Heart right ventricle (tissue), 16 donors: ENCODE measurements around the gene CSNK1D. TPM values are rescaled to one million over a fixed set of nuclear protein-coding genes. Genes with fewer than 3 reads are reported as not detected.
A peak's percentile ranks its signal among the peaks of the same experiment; 100 is the strongest.

Experiments used
- ATAC-seq, 8 donors: fragments of 200-7000 bp; cut with Tn5 transposase; one replicate each; pipeline ENCODE4 v1.9.1; 2020; ENCODE audit warnings: mild to moderate bottlenecking in 8 of 8, moderate library complexity in 8 of 8, moderate number of reproducible peaks in 1 of 8
- DNase-seq, 2 donors: peaks; one replicate each; pipeline ENCODE4 v3.0.0-alpha.2; 2020
- H3K27ac ChIP-seq, 10 donors: fragments of 200-600 bp; sonication (generic) in 2 of 10; one replicate each; pipeline versions ENCODE4 v1.5.0 to v1.8.0; 2020 to 2022; ENCODE audit warnings: mild to moderate bottlenecking in 3 of 10
- H3K27me3 ChIP-seq, 7 donors: fragments of 200-600 bp; one replicate each; pipeline ENCODE4 v1.8.0; 2021 to 2022; ENCODE audit warnings: mild to moderate bottlenecking in 2 of 7
- H3K36me3 ChIP-seq, 9 donors: fragments of 200-600 bp; sonication (generic) in 1 of 9; one replicate each; pipeline versions ENCODE4 v1.5.0 to v1.8.0; 2020 to 2022; ENCODE audit warnings: mild to moderate bottlenecking in 2 of 9
- H3K4me1 ChIP-seq, 9 donors: fragments of 200-600 bp; sonication (generic) in 1 of 9; one replicate each; pipeline versions ENCODE4 v1.5.0 to v1.8.0; 2020 to 2022; ENCODE audit warnings: mild to moderate bottlenecking in 4 of 9
- H3K4me3 ChIP-seq, 10 donors: fragments of 200-600 bp; sonication (generic) in 2 of 10; one replicate each; pipeline versions ENCODE4 v1.5.0 to v1.8.0; 2020 to 2022; ENCODE audit warnings: mild to moderate bottlenecking in 7 of 10, moderate library complexity in 2 of 10
- H3K9me3 ChIP-seq, 11 donors: fragments of 200-600 bp in 10 of 11; sonication (generic) in 2 of 11; one replicate each; pipeline versions ENCODE4 v1.5.0 to v1.8.0; 2013 to 2022; ENCODE audit warnings: mild to moderate bottlenecking in 2 of 11, control low read depth in 1 of 11, moderate library complexity in 1 of 11
- CTCF ChIP-seq, 9 donors: fragments of 200-600 bp; sonication (generic) in 2 of 9; IDR thresholded peaks; one replicate each; pipeline versions ENCODE4 v1.5.0 to v1.8.0; 2021 to 2022; ENCODE audit warnings: antibody characterized with exemption in 9 of 9, mild to moderate bottlenecking in 5 of 9, moderate library complexity in 1 of 9
- WGBS, 2 donors: extraction: QIAGEN DNeasy Blood & Tissue Kit; methylation state at CpG; one replicate each; pipeline ENCODE4 v1.1.7; 2013; ENCODE audit warnings: inconsistent platforms in 1 of 2; 5-methylcytosine and 5-hydroxymethylcytosine counted together
- intact Hi-C, 10 donors: fragments of 100-400 bp; cut with DNase I; formaldehyde crosslinking; loops; one replicate each; pipeline versions ENCODE4 v1.11.1 to v1.14.2; 2022
- polyA plus RNA-seq, 2 donors: library from polyadenylated mRNA; stranded (reverse); fragments of 200-250 nt; gene quantifications; one replicate each; pipeline ENCODE4 v1.2.3, GENCODE V29; 2013
- total RNA-seq, 10 donors: library from RNA; stranded (reverse); fragmentation: NEBNext Ultra II Directional in 3 of 10; extraction: Animal tissue kit (Norgen Biotek cat#: 25700) in 3 of 10; gene quantifications; one replicate each; pipeline versions ENCODE4 v1.2.1 to v1.2.4, GENCODE V29; 2021 to 2023
- donor health status: Arrhythmogenic right ventricular cardiomyopathy.
- donor health status: ischemic (EF 13 %, LVEDD 7.1; RV severe dilation, severe dysfunction).
- donor health status: healthy with polysubstance abuse.
- donor health status: DM: no; HTN: yes; CAD: no.
- donor health status: DM: no; HTN: no; CAD: no.
- donor health status: ischemic (EF 25% LVEDD 6.9; RV normal size, moderate dysfunction).
- donor health status: ischemic (EF 25% LVEDD 5.7; RV mildly dilated, moderate dysfunction).
- donor health status: healthy.
- donor health status: DM: yes; HTN: yes; CAD: no.
- donor health status: Ischemic cardiomyopathy.
- donor health status: ischemic (EF 35%, LVEDD 5.7; RV mildly dilated, moderate dysfunction).
- donor health status: nonischemic (EF 11% LVEDD 7.7; RV severe dilation, severe dysfunction).
- donor health status: DM: yes; HTN: yes; CAD: no.
- donor health status: PGD.
- donor health status: ischemic (EF 29% LVEDD 5.4; RV normal size, mild dysfunction).
- donor health status: nonischemic (EF 23%, LVEDD 6.1; RV moderate dilation, normal function).

The CSNK1D gene
- total and polyA plus RNA-seq, 12 donors, result 54.4 to 72.7 (median 66.8) TPM

- peaks cover 17 to 63% (median 48%) of the 10 kb centered on the region in 7 donors for H3K27me3 ChIP-seq
- ATAC-seq (no peak), DNase-seq (peak in 1 of 2 donors; percentile 8)
- H3K27ac ChIP-seq, result peak overlapping the region in 1 of 10 donors; percentile 72
- intact Hi-C loops, result loop anchor here in 1 of 10 donors (5.0 kb wide), 1 partner anchor 60 kb away; no protein-coding TSS in a partner anchor
- no peaks in the 10 kb centered on the region for H3K9me3 ChIP-seq
- H3K4me3 ChIP-seq, result peak overlapping the region in 1 of 10 donors; percentile 44
- H3K4me1 ChIP-seq, result peaks cover 0 to 30% (median 7%) of the 10 kb centered on the region in 9 donors
- TF ChIP-seq CTCF (IDR thresholded peaks at IDR 0.05), result no peak
- 74 to 76% methylated on average over 29 of the region's 29 CpGs for WGBS, 2 donors
- peaks cover 0 to 4% (median 0%) of the 10 kb centered on the region in 9 donors for H3K36me3 ChIP-seq
Observed at GRCh38 chr17:82316651-82317393, 43.3 kb upstream of the CSNK1D start.

- Histone ChIP-seq H3K4me3 (peak overlapping the region in 4 of 10 donors; percentile 5 to 44 (median 18)), H3K27me3 (peaks cover 17 to 63% (median 48%) of the 10 kb centered on the region in 7 donors), H3K27ac (peak overlapping the region in 1 of 10 donors; percentile 72), H3K9me3 (no peaks in the 10 kb centered on the region), H3K36me3 (no peaks in the 10 kb centered on the region), H3K4me1 (peaks cover 0 to 20% (median 3%) of the 10 kb centered on the region in 9 donors)
- ATAC-seq (peak in 6 of 8 donors; percentile 14 to 29 (median 24)), DNase-seq (peak in 1 of 2 donors; percentile 15)
- intact Hi-C loops, result loop anchor here in 1 of 10 donors (5.0 kb wide), 1 partner anchor 59 kb away; no protein-coding TSS in a partner anchor
- WGBS, 2 donors, result 22 to 23% methylated on average over 36 of the region's 36 CpGs
- TF ChIP-seq CTCF (IDR thresholded peaks at IDR 0.05), result no peak
Observed at GRCh38 chr17:82315703-82316358, 42.3 kb upstream of the CSNK1D start.

- DNase-seq, result peak in 1 of 2 donors; percentile 11
- intact Hi-C loops, result loop anchor here in 2 of 10 donors (5.0 kb wide), 2 partner anchors 58 to 113 kb away; no protein-coding TSS in a partner anchor
- 38% methylated on average over 32 of the region's 32 CpGs for WGBS, 2 donors
- Histone ChIP-seq H3K4me3 (peak overlapping the region in 2 of 10 donors; percentile 17 to 44), H3K27ac (no peak overlapping the region), H3K36me3 (no peaks in the 10 kb centered on the region), H3K9me3 (no peaks in the 10 kb centered on the region), H3K4me1 (peaks cover 0 to 19% (median 3%) of the 10 kb centered on the region in 9 donors), H3K27me3 (peaks cover 17 to 68% (median 52%) of the 10 kb centered on the region in 7 donors)
- no peak for TF ChIP-seq CTCF (IDR thresholded peaks at IDR 0.05)
- ATAC-seq, result no peak
Observed at GRCh38 chr17:82314727-82315605, 41.5 kb upstream of the CSNK1D start.
